ENCODE data around the gene SH3D19.

DNA sequence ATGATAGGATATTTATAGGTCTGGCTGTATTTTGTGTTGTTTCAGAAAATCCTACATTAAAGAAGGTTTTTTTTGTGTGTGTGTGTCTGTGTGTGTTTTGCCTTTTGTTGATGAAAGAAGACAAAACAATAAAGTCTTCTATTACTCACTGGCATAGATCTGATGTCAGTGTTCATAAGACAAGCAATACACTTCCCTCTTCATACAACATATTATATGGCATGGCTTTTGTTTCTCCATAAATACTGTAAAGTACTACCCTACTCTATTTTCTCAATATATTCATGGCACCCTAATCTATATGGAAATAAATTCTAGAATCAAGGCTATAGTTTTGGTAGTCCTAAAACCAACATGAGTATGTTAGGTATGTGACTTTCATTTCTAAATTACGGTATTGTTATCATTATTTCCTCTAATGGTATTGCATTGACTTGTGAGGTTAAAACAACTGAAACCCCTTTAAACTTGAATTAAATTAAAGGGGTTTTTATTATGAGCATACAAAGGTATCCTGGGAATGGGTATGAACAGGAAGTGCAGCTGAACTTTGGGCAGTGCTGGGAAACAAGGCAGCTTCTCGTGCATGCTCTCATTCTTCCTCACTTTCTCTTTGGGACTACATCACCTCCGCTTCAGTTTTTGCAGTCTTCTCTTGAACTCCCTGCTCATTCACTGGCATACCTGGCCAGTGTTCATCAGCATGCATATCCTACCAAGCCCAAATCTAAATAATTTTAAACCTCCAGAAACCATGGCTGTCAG lies 119.0 kb downstream of the SH3D19 start:
- no peak for TF ChIP-seq CTCF (IDR thresholded peaks at IDR 0.05)
- no peak for TF ChIP-seq POLR2AphosphoS5 (IDR thresholded peaks at IDR 0.05)
